ENCODE results near the gene PRDM16.

PRDM16 gene

GRCh38 chr1:3329640-3330281 is 260.8 kb downstream of the PRDM16 start:
- DNase-seq (ENCODE audit: low read depth in 2 of 3, low spot score in 2 of 3) = no peak

- DNase-seq (ENCODE audit: low read depth in 2 of 3, low spot score in 2 of 3) = no peak
These were observed 261.8 kb downstream of the PRDM16 start for GRCh38 chr1:3330771-3331245.

DNA sequence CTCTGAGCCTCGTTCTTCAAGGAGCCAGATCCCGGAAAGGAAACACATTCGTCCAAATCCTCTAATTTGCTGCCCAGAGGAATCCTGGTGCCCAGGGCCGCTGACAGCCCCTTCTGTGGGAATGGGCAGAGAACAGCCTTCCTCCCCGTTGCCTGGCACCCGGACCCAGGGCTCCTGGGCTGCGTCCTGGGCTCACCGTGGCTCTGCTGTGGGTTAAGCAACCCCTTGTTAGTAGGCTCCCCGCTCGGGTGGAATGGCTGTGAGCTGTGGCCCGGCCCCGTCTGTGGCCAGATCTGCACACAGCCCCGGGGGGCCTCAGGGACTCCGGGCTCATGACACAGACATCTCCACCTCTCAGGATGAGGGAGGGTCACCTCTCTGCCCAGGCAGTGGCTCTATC is 262.6 kb downstream of the PRDM16 start:
- no peak for DNase-seq (ENCODE audit: low read depth in 2 of 3, low spot score in 2 of 3)

DNA sequence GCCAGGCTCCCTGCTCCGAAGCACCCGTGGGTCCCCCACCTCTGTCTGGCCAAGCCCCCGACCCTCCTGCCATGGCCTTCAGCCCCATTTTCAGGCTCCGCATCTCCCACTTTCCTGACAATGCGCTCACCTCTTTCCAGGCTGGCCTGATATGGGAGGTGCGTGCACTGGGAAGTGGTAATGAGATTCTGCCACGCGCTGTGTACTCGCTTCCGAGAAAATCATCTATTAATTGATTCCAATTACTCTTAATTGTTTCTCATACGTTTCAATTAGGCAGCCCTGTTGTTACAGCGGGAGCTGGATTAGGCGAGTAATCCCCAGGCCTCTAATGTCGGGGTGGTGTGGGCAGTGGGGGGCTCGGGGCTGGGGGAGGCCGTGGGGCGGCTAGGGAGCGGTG is 263.0 kb downstream of the PRDM16 start:
- no peak for DNase-seq (ENCODE audit: low read depth in 2 of 3, low spot score in 2 of 3)

DNA sequence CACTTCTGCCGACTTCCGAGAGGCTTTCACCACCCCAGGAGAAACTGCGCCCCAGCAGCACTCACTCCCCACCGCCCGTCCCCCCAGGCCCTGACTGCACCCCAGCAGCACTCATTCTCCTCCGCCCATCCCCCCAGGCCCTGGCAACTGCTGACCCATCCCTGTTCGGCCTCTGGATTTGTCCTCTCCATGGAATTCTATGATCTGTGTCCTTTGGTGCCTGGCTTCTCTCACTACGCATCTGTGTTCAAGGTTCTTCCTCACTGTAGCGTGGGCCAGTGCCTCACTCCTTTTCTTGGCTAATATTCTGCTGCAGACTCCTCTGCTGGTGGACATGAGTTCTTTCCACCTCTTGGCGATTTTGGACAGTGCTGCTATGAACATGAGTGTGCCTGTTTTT is 263.7 kb downstream of the PRDM16 start:
- DNase-seq (ENCODE audit: low read depth in 2 of 3, low spot score in 2 of 3) = no peak

- DNase-seq (ENCODE audit: low read depth in 2 of 3, low spot score in 2 of 3) = no peak
These were observed 264.9 kb downstream of the PRDM16 start for GRCh38 chr1:3333903-3334302.

DNA sequence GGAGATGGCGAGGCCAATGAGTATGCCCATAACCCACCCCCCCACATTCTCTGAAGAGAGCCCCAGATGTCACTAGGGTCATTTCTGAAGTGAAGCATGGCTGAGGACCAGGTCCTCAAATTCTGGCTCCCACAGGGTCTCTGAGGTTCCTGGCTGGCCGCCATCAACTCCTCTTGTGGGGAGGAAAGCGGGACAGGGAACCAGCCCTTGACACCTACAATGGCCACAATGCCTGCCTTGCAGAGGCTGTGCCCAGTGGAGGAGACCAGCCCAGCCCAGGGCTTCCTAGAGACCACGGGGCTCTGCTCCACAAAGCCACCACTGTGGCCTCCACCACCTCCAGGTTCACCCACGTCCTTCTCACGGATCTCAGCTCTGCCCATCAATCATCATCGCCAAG is 265.4 kb downstream of the PRDM16 start:
- DNase-seq (ENCODE audit: low read depth in 2 of 3, low spot score in 2 of 3) = no peak

DNA sequence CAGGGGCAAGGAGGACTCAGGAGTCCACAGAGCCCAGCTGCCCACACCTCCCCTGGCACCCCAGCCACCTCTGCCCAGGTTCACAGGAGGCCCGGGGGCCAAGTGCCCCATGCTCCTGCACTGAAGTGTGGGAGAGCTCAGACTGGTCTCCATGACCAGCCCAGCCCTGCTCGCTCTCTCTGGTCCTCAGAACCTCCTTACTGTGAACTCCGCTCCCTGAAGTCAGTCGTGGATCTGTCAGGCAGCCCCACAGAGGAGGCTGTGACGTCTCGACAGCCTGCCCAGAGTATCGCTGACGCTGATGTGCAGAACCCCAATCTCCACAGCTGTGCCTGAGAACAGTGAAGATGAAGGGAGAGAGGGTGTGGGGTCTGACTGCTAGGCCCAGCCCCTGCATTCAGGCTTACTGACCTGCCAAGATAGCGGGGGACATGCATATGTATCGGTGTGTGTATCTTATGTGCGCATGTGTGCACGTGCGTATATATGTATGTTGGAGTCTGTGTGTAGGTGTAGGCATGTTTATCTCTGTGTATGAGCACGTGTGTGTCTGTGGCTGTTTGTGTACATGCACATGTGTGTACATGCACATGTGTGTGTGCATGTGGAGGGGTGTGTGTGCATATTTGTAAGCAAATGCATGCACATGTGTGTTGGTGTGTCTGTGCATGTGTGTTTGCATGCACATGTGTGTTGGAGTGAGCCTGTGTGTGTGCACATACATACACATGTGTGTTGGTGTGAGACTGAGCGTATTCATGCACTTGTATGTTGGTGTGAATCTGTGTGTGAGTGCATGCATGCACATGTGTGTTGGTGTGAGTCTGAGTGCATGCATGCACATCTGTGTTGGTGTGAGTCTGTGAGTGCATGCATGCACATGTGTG is 267.0 kb downstream of the PRDM16 start:
- no peak for DNase-seq (ENCODE audit: low read depth in 2 of 3, low spot score in 2 of 3)

DNA sequence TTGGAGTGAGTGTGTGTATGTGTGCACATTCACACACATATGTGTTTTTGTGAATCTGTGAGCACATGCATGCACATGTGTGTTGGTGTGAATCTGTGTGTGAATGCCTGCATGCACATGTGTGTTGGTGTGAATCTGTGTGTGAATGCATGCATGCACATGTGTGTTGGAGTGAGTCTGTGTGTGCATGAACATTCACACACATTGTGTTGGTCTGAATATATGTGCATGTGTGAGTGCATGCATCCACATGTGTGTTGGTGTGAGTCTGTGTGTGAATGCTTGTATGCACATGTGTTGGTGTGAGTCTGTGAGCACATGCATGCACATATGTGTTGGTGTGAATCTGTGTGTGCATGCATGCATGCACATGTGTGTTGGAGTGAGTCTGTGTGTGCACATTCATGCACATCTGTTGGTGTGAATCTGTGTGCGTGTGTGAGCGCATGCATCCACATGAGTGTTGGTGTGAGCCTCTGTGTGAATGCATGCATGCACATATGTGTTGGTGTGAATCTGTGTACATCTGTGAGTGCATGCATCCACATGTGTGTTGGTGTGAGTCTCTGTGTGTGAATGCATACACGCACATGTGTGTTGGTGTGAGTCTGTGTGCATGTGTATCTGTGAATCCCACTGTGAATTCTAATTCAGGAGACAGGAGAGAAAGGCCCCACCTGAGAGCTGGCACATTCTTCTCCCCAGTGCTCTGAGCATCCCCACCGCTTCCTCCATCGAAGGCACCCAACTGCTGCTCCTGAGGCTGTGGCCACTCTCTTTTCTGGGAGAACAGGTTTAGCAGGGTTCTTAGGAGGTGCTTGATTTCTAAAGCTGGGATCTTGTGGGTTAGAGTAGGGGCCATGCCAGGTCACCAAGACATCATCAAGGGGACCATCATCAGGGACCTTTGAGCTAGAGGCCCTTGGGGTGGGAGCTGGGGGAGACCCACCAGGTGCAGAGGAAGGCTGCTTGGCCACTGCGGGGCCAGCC is 267.9 kb downstream of the PRDM16 start:
- no peak for DNase-seq (ENCODE audit: low read depth in 2 of 3, low spot score in 2 of 3)

GRCh38 chr1:3337798-3338724 is 269.1 kb downstream of the PRDM16 start:
- no peak for DNase-seq (ENCODE audit: low read depth in 2 of 3, low spot score in 2 of 3)

DNA sequence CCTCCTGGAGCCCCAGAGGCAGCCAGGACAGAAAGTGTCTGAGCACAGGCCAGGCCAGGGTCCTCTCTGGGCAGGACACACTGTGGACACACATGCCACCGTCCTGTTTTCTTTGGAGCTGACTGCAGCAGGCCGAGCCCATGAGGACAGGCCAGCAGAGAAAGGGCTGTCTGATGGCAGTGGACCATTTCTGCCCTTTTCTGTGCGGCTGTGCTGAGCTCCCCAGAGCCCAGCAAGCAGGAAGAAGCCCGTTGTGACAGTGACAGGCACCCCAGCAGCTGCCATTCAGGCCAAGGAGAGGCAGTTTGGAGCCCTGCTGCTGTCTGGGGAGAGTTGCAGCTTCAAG is 269.7 kb downstream of the PRDM16 start:
- DNase-seq (ENCODE audit: low read depth in 2 of 3, low spot score in 2 of 3) = no peak

- DNase-seq (ENCODE audit: low read depth in 2 of 3, low spot score in 2 of 3) = no peak
These were observed 270.9 kb downstream of the PRDM16 start for GRCh38 chr1:3339856-3340255.

DNA sequence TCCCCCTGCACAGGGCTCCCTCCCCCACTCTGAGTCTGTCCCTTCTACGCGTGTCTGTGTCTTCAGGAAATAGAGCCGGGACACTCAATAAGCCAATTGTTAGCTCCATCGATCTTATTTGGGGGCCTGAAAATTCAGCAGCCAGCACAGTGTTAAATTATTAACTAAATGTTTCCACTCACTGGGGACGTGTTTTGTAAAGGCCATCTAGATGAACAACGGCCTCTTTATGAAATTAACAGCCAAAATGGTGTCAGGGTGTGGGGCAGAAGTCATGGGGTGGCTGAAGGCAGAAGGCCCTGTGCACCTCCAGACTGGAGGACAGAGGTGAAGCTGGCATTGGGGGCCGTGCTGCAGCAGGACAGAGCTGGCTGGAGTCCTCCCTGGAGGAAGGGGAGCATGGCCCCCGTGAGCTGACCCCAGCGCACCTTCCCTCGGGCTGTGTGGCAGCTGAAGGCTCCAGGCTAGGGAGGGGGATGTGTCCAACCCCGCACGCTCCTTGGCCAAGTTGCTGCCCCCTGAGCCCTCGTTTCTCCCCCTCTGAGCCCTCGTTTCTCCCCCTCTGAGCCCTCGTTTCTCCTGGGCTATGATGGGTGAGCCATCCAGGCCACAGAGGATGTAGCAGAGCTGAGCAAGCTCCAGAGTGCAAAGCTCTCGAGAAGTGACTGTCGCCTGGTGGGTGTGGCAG is 271.7 kb downstream of the PRDM16 start:
- DNase-seq (ENCODE audit: low read depth in 2 of 3, low spot score in 2 of 3) = no peak

GRCh38 chr1:3341236-3341994 is 272.4 kb downstream of the PRDM16 start:
- DNase-seq (ENCODE audit: low read depth in 2 of 3, low spot score in 2 of 3) = no peak

DNA sequence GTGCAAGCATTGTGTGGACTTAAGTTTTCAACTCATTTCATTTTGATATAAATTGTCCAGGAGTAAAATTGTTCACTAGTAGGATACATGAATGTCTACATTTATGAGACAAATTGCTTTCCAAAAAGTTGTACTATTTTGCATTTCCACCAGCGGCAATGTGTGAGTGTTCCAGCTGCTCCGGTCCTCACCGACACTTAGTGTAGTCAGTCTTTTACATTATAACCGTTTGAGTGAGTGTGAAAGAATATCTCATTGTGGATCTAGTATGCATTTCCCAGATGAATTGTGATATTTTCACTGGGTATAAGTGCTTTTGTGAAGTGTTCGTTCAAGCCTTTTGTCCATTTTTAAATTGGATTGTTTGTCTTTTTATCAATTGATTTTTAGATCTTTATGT is 274.0 kb downstream of the PRDM16 start:
- no peak for DNase-seq (ENCODE audit: low read depth in 2 of 3, low spot score in 2 of 3)

DNA sequence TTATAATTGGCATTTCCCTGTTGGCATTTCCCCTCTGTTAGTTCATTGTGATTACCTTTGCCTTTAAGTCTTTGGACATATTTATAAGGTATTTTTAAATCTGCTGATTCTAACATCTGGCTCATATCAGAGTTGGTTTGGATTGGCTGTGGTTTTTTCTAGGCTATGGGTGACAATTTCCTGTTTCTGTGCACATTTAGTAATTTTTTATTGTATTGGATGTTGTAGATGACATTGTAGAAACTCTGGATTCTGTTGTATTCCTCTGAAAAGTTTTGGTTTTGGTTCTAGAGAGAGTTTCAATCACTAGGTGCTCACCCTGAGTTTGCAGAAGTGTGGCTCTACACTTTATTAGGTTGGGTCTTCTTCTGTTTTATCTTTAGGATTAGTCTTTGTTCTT is 275.4 kb downstream of the PRDM16 start:
- no peak for DNase-seq (ENCODE audit: low read depth in 2 of 3, low spot score in 2 of 3)

DNA sequence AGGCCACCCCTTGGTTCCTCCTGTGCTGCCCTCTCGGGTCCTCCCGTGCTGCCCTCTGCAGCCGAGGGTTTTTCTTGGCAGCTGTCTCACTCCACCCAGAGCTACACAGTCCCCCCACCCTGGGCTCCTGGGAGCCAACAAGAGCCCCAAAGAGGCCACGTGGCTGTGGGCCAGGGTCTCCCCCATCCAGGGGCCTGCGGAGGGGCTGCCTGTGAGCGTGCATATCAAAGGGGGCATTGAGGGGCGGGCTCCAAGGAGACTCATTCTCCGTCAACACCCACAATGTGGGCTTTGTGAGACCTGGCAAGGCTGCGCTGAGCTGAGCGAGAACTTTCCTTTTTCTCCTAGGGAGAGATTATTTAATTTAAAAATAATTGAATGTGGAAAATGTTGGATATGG is 276.8 kb downstream of the PRDM16 start:
- no peak for DNase-seq (ENCODE audit: low read depth in 2 of 3, low spot score in 2 of 3)

- no peak for DNase-seq (ENCODE audit: low read depth in 2 of 3, low spot score in 2 of 3)
These were observed 277.5 kb downstream of the PRDM16 start for GRCh38 chr1:3346478-3346877.
